GM19467 (cell line): ENCODE measurements around the gene TSPYL1.
"Not testable (repeated sequence)": the region's sequence is repeated elsewhere in the genome, so short reads cannot be mapped to it uniquely, and the experiment has no call there.

Experiments used
- ATAC-seq: cut with Tn5 transposase; IDR thresholded peaks from one replicate; pipeline ENCODE4 v1.9.1; 2021; ENCODE audit warnings: mild to moderate bottlenecking, moderate library complexity; ENCODE audit not compliant: unreplicated experiment

The TSPYL1 gene

DNA sequence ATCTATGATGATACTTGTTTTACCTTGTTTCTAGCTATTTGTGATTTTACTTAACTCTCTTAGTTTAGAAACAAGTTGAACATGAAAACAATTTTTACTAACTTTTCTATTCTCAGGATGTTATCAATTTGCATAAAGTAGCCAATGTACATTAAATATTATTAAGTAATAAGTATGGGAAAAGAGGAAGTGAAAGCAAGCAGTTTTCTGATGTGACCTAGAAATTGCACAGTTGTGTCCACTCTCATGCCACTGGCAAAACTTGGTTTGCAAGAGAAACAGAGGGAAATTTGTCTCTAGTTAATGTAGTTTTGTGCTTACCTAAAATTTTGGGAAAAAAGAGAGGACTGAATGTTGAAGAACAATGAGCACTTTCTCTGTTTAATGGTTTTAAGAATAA, 19.2 kb upstream of the TSPYL1 start:
- ATAC-seq, result peak; percentile 81

DNA sequence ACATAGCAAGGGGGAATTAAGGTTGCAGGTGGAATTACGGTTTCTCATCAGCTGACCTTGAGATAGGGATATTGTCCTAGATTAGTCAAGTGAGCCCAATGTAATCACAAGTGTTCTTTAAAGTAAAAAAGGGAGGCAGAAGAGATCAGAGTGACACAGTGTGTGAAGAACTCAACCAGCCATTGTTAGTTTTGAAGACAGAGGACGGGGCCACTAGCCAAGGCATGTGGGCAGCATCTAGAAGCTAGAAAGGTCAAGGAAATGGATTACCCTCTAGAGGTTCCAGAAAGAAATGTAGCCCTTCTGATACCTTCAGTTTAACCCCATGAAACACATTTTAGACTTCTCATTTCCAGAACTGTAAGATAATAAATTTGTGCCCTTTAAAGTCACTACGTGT, 18.5 kb upstream of the TSPYL1 start:
- no peak for ATAC-seq

DNA sequence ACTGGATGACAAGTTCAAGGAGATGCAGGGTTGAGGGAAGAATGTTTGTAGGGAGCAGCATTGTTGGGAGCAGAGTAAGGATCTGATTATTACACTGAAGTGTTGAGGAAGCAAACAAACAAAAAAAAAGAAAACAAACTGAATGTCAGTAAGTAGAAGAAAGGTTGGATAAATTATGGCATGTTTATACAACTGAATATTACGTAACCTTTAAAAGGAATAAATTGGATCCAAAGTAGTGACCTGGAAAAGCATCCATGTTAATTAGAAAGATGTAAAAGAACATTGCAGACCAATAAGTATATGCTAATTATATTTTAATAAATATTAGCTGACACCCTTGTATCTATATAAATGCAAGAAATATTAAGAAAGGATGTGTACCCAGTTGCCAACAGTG, 12.8 kb upstream of the TSPYL1 start:
- ATAC-seq, result no peak

DNA sequence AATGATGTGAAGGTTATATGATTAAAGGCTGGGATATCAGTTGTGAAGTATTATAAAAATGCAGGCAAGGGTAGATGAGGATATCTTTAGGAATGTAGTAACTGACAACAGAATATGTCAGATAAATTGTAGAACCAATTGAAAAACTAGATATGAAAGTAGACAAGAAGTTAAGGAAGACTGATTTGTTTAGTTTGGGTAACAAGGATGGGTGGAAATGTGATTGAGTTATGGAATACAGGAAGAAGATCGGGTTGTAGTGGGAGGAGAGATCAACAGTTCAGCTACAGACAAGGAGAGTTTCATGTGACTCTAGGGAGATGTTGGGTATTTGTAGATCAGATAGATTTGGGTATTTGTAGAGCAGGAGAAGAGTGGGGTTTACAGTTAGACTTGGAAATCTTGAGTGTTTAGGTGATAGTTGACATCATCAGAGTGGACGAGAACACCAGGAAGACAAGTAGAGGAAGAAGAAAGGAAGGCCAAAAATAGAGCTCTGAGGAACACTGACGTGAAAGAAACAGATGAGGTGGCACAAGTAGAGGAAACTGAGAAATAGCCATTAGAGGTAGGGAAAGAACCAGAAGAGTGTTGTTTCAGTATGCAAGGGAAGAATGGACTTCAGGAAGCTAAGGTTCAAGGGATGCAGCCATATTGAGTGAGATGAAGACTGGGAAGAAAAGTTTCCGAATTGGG, 12.1 kb upstream of the TSPYL1 start:
- ATAC-seq, result no peak

DNA sequence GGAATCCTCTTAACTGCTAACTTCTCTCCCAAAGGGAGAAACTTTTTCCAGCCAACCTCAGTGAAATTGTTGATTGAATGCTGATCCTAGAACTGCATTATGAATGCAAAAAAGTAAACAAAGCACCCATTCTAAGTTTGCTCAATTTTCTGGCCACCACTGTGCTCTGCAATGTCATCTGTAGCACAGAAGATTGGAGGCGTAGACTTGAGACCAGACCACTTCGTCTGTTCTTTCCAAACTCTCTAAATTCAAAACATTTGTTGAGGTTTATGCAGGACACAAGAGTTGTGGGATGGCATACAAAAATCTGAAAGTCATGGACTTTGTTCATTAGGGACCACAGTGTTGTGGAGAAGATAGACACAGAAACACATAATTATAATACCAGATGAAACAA, 11.1 kb upstream of the TSPYL1 start:
- ATAC-seq, result no peak

DNA sequence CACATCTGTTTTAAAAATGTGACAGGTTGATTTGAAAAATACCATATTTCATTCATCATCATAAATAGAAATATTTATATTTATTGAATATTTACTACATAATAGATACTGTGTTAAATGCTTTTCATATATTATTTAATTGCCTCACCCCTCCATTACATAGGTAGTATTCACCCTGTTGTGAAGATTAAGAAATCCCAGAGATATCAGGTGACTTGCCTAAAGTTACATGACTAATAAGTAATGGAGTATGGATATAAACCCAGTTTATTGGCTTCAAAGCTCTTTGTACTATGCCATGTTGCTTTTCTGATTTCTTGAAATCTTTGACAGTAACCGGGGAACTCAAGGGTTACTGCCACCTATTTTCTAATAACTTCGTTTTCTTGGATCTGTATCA, 10.1 kb upstream of the TSPYL1 start:
- no peak for ATAC-seq

DNA sequence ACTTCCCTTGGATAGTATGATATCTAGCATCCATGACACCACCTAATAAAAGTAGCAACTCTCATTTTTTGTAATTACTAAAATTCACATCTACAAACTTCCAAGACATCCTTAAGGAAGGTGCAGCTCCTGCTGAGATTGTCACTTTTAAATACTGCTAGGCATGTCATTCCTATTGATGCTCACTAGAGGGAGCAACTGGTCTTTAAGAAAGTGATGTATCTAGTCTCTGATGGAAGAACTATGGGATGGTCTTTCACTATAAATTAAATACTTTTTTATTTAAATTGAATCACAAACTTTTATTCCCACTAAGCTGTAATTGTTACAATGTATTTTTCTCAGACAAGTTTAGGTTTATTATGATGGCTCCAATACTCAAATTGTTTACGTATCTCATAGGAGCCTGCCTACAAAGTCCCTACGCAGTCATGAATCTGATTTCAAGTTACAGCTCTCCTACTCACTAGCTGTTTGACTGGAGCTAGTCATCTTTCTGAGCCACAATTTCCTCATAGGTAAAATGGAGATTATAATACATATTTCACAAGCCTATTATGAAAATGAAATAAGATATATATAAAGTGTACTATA, 8.1 kb upstream of the TSPYL1 start:
- ATAC-seq, result no peak

DNA sequence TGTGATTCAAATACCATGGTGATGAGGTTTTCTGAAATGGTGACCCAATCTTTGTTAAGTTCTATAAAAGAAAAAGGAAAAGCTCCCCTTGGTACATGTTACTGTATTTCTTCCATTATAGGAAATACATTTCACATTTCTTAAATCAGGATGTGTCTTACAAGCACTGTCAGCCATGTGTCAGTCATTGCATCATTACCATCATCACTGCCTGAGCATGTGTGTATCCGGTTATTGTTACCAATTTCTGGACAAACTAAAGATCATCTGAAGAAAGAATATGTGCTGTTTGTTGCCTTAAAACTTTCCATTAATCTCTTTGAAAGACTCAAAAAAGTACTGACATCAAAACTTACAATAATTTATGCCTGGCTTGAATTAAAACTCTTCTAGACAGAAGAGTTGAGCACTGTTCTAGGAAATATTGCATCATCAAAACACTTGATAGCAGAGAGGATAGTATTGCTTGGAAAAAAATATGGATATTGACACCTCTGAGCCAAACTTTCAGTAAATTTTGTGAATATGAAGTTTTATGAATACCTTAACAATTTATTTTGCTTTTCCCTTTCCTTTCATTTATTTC, 7.1 kb upstream of the TSPYL1 start:
- no peak for ATAC-seq

DNA sequence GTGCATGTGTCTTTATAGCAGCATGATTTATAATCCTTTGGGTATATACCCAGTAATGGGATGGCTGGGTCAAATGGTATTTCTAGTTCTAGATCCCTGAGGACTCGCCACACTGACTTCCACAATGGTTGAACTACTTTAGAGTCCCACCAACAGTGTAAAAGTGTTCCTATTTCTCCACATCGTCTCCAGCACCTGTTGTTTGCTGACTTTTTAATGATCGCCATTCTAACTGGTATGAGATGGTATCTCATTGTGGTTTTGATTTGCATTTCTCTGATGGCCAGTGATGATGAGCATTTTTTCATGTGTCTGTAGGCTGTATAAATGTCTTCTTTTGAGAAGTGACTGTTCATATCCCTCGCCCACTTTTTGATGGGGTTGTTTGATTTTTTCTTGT, 5.3 kb upstream of the TSPYL1 start:
- ATAC-seq, result not testable (repeated sequence)

DNA sequence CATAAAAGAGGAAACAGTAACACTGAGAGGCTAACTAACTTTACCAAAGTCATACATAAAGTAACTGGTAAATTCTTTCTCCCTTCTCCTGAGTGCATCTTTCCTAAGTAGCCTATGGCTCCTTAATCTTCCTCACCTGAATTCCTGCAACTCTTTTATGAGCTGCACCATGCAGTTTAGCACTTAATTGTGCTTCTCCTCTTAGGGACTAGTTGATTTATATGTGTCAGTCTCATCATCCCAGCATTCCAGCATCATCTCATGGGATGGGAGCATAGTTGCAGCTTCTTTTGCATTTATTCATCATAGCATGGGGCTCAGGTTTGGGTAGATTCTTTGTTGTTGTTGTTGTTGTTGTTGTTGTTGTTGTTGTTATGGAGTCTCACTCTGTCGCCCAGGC, 3.5 kb upstream of the TSPYL1 start:
- no peak for ATAC-seq

DNA sequence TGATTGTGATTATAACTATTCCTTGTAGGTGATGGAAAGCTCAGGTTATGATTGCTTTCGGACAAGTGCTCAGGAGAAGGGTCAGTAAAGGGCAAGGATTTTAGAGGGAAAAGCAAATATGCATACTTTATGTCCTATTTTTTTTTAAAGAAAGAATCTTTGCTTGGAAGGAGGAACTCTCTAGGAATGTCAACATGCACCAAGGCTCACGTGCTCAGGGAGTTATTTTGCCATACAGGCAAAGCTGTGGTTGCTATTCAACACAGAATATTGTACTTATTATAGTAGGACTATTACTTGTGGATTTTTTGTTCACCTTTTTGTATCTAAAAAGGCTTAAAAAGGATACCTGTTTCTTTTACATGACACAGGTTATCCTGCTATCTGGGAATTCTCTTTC, 3.0 kb upstream of the TSPYL1 start:
- no peak for ATAC-seq

DNA sequence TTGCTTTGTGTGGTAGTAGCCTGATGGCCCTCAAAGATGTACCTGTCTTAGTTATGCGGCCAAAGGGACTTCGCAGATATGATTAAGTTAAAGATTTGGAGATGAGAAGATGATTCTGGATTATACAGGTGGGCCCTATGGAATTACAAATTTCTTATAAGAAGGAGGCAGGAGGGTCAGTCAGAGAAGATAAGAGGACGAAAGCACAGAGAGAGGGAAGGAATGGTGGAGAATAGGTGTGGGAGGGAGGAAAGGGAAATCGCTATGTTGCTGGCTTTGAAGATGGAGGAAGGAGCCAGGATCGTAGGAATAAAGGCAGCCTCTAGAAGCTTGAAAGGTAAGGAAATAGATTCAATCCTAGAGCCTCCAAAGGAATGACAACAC, 1.2 kb upstream of the TSPYL1 start:
- no peak for ATAC-seq

DNA sequence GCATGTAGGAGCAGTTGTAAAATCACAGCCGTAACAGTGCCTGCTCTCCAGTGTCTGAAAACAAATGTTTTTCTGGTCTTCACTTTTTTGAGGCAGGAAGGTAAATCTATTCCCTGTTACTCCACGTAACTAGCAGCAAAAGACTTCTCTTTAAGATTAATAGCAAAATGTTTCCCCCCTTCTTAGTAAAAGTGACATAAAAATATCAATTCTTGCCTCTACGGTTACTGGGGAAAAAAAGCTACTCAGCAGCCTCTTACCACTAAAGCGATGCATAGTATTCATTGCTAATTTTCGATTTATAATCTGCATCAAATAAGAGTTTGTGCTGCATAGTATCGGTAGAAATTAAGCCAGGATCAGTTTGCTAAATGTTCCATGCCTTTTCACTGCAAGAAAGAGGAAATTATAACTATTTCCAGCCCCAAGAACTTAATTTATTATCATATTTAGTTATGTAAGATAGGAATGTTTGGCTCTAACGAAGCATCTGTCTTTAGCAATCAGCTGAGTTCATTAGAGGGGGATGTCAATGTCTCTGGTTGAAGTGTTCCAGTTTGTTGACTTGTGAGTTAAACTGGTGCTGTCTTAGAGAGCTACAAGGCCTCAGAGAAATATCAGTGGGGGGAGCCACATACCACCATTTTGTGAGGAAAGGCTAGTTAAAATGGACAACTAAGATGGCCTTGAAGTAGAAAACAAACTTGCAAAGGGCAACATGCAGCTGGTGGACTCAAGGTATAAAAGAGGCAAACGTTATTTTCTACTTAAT, 617 bp upstream of the TSPYL1 start:
- ATAC-seq, result no peak

DNA sequence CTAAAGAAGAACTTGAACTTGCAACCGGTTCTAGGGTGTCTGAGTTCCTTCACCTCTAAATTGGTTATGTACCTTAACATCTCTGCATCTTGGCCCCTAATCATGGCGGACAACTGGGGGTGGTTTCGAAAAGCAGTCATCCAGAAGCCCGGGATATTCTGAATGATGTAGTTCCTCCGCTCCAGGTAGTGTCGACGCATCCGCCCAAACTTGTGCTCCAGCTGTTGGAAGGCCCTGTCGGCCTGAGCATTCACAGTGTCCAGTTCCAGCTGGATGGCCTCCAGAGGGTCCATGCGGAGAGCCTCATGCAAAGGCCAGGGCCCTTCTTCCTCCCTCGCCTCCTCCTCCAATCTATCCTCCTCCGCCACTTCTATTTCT, 887 bp downstream of the TSPYL1 start:
- ATAC-seq, result no peak

DNA sequence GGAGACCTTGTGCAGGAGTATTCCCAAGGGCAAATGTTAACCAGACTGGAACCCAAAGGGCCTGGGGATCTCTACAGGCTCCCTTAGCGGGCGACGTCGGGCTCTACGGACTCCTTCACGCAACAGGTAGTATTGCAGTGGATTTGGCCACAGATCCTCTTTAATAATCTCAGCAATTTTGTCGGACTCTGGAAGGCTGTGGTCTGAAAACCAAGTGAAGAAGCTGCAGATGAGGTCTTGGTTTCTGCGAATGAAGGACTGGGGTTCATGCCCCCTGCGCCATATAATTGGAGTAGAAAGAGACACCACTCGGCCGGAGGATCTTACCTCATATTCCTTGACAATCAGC, 1.3 kb downstream of the TSPYL1 start:
- ATAC-seq, result no peak

DNA sequence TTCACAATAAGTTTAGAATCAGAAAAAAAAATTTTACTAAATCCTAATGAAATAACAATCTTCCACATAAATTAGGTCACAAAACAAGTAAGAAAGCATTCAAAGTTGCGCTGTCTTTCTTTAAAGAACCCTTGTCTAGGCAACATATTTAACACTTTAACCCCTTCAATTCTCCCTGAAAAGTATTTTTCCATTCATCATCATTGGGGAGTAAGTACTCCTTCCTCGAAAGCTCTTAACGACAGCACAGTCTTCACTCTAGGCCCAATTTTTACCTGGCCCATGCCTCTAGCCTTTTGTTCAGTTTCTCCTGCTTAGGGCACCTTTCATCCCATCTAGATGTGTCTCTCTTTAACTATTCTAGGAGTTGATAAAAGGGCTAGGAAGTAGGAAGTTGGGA, 2.6 kb downstream of the TSPYL1 start:
- no peak for ATAC-seq

DNA sequence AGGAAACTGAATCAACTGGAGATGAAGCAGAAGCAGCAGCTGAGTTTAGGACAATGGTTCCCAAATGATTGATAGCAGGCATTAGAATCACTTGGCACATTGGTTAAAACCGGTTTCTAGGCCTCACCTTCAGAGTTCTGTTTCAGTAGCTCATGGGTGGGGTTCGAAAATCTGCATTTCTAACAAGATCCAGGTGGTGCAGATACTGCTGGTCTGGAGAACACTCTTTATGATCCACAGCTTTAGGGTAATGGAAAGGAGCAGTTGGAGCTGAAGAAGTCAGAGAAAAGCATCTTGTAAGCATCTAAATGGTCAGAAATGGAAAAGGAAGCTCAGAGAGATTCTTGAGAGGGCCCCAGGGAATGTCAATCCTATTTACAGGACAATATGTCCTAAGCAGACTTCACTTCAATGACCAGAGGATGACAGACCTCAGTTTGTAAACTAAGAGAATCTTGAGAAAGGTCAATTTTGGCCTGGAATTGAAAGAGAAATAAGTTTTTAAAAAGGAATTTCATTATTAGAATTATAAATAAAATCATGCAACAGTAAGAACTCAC, 8.5 kb downstream of the TSPYL1 start:
- ATAC-seq, result no peak

DNA sequence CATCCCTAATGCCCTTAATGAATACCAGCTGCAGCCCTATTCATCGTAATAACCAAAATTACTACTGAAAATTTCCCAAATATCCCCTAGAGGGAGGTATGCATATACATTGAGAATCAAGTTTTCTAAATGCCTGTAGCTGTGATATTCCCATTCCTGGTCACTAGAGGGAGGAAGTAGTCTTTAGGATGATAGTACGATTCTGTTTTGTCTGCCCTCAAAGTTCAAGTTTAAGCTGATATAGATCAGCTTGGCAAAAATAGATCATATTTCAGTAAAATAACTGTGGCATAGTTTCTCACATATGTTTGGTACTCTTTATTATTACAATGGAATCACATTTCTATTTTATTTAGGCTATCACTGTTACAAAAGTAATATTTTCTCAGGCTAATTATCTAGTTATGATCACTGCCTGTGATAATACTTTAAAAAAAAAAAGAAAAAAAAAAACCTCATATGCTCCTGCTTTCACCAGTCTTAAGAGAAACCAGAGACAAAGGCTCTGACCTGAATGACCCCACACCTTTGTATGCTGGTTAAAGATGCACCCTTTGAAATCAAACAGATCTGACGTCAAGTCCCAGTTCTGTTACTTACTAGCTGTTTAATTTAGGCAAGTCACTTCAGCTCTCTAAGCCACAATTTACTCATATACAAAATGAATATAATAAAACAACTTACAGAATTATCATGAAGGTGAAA, 11.0 kb downstream of the TSPYL1 start:
- ATAC-seq, result peak; percentile 81

DNA sequence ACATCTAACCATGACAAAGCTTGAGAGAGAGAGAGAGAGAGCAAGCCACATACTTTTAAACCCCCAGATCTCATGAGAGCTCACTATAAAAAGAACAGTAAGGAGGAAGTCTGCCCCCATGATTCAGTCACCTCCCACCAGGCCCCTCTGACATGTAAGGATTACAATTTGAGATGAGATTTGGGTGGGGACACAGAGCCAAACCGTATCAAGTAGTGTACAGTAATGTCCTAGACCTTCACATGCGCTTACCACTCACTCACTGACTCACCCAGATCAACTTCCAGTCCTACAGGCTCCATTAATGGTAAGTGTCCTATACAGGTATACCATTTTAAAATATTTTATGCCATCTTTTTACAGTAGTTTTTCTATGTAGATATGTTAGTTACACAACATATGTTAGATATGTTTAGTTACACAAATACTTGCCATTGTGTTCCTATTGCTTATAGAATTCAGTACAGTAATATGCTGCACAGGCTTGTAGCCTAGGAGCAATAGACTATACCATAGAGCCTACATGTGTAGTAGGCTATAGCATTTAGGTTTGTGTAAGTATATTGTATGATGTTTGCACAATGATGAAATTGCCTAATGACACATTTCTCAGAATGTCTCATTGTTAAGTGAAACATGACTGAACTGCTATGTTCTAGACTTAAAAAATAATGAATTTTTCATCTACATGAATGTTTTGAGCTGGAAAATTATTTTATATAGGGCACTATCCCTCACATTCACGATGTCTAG, 11.7 kb downstream of the TSPYL1 start:
- no peak for ATAC-seq

DNA sequence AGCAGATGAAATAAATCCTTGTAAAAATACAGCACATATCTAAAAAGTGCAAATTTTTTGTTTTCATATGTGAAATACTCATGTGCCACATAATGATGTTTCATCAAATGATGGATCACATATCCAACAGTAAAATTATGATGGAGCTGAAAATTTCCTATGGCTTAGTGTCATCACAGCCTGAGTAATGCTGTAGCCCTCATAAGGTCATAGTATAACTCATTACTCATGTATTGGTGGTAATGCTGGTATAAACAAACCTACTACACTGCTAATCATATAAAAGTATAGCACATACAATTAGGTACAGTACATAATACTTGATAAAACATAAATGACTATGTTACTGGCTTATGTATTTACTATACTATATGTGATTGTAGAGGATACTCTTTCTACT, 12.9 kb downstream of the TSPYL1 start:
- no peak for ATAC-seq
